ENCODE measurements around the gene KRT85.

The KRT85 gene

DNA sequence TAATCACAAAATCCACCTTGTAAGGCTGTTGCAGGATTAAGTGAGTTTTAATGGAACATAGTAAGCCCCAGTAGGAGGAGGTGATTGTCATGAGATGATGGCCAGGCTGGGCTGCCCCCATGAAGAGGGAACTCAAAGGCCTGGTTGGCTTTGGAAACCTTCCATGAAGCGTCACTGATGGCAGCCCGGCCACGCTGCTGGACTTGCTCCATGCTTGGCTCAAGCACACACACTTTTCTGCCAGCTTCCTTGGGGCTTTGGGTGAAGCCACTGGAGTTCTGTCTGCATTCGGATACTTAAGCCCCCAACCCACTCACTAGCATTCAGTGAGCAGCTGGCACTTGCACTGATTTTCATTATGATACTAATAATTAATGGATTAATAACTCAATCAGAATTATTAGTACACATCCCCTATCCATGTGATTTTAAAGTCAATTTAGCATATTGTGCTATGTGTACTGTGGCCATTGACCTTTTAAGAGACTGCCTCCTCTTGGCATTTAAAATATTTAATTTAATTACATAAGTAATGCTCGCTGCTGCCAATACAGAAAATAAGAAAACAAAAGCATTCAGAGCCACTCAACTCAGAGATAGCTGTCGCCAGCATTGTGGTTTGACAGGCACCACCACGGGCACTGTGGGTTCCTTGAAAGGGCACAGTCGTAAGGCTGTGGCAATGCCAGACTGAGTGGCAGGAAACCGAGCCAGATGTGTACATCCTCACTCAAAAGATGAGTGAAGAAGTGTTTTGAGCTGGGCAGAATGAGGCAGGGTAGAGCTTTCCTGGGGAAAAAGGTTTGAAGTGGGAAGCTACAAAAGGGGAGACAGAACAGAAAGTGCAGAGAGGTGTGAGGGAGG, 15.9 kb downstream of the KRT85 start (continued):
- TF ChIP-seq BCL11B (tag by site-specific recombination; IDR thresholded peaks at IDR 0.05; ENCODE audit: low read depth) (no peak), ZNF776 (tag by site-specific recombination; IDR thresholded peaks at IDR 0.05; ENCODE audit: borderline replicate concordance) (no peak), ZNF133 (tag by site-specific recombination; IDR thresholded peaks at IDR 0.05) (no peak), SCRT2 (tag by site-specific recombination; IDR thresholded peaks at IDR 0.05) (no peak), ZNF626 (tag by site-specific recombination; IDR thresholded peaks at IDR 0.05) (no peak), ZNF146 (tag by site-specific recombination; IDR thresholded peaks at IDR 0.05) (no peak), ZFP41 (tag by site-specific recombination; IDR thresholded peaks at IDR 0.05; ENCODE audit: borderline replicate concordance) (no peak), YY1 (tag by site-specific recombination; IDR thresholded peaks at IDR 0.05) (no peak), WT1 (tag by site-specific recombination; IDR thresholded peaks at IDR 0.05) (no peak), ZNF510 (tag by site-specific recombination; IDR thresholded peaks at IDR 0.05; ENCODE audit: insufficient replicate concordance) (no peak)

DNA sequence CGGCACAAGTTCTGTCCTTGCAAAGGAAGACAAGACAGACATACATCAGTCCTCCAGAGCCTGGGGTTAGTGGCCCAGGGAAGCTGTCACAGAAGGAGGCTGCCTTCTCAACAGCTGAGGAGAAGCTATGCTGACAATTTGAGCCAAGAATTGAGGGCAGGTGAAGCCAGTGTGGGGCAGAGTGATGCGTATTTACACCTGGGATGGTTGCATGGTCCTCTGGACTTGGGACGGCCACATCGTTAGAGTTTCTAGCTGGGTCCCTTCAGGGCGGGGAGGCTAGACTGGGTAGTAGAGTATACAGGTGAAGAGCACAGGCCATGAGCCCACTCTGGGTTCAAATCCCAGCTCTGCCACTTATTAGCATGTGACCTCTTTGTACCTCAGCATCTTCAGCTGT, 16.5 kb downstream of the KRT85 start:
- ChIA-PET CTCF (interaction anchor here (0.6 to 3.5 kb wide), 9 partner anchors 11 to 194 kb away, joined by 3 to 13 read pairs (median 4); no protein-coding TSS in a partner anchor), POLR2A (no interaction called here)
- no peak for TF ChIP-seq HOXD13 (CRISPR knock-in tag; IDR thresholded peaks at IDR 0.05; ENCODE audit: borderline replicate concordance)
- TF ChIP-seq ZNF223 (tag by site-specific recombination; IDR thresholded peaks at IDR 0.05): no peak

DNA sequence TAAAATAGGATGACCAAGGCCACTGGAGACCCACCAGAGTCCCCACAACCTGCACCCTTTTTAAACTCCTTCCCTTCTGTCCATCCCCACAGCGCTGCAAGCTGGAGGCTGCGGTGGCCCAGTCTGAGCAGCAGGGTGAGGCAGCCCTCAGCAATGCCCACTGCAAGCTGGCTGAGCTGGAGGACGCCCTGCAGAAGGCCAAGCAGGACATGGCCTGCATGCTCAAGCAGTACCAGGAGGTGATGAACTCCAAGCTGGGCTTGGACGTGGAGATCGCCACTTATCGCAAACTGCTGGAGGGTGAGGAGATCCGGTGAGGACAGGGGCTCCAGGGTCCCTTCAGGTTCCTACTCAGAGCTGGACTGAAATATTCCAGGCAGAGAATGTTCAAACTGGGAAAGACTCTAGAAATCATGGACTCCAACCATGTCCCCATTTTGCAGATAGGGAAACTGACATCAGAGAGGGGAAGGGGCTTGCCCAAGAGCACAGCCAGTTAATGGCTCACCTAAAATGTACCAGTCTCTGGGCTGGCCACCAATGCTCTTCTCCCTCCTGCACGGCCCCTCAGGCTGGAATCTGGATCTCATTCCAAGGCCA, 17.2 kb downstream of the KRT85 start:
- no peaks in the 10 kb centered on the region for H3K9me3 ChIP-seq (ENCODE audit: control insufficient read depth, insufficient read depth, low read depth, low read length)
- H3K4me3 ChIP-seq (ENCODE audit: low read depth, low read length): no peak overlapping the region
- H3K4me1 ChIP-seq (ENCODE audit: control insufficient read depth, insufficient read depth, low read length): peaks cover 3% of the 10 kb centered on the region; the same call in 1 of the 2 replicates
- no peak overlapping the region for H3K27ac ChIP-seq (ENCODE audit: extremely low read depth, low read depth, low read length)
- TF ChIP-seq ZNF157 (tag by site-specific recombination; IDR thresholded peaks at IDR 0.05) (no peak), ZNF571 (tag by site-specific recombination; IDR thresholded peaks at IDR 0.05) (no peak), PRDM1 (tag by site-specific recombination; IDR thresholded peaks at IDR 0.05) (no peak), TRIM28 (IDR thresholded peaks at IDR 0.05; ENCODE audit: borderline replicate concordance, low read length) (no peak), ZSCAN16 (tag by site-specific recombination; IDR thresholded peaks at IDR 0.05) (no peak), ZNF555 (tag by site-specific recombination; conservative IDR thresholded peaks at IDR 0.05) (no peak), SCRT2 (tag by site-specific recombination; IDR thresholded peaks at IDR 0.05) (no peak), ZNF140 (tag by site-specific recombination; IDR thresholded peaks at IDR 0.05) (no peak), ZNF184 (tag by site-specific recombination; IDR thresholded peaks at IDR 0.05) (no peak), ZNF292 (tag by site-specific recombination; IDR thresholded peaks at IDR 0.05; ENCODE audit: borderline replicate concordance, low read depth) (no peak)
- no peaks in the 10 kb centered on the region for H3K36me3 ChIP-seq (ENCODE audit: control insufficient read depth in 2 of 2, insufficient read depth in 1 of 2, low read length in 2 of 2)
- POLR2A ChIA-PET: no interaction called here
- CTCF ChIA-PET: interaction anchor here (0.6 to 3.5 kb wide), 8 partner anchors 8 to 184 kb away, joined by 3 to 13 read pairs (median 3); no protein-coding TSS in a partner anchor

More for the DNA sequence above, 16.5 kb downstream of the KRT85 start:
- peaks cover 3% of the 10 kb centered on the region; the same call in 1 of the 2 replicates for H3K4me1 ChIP-seq (ENCODE audit: control insufficient read depth, insufficient read depth, low read length)
- no peak overlapping the region for H3K4me3 ChIP-seq (ENCODE audit: low read depth, low read length)
- no peaks in the 10 kb centered on the region for H3K36me3 ChIP-seq (ENCODE audit: control insufficient read depth in 2 of 2, insufficient read depth in 1 of 2, low read length in 2 of 2)
- no peaks in the 10 kb centered on the region for H3K9me3 ChIP-seq (ENCODE audit: control insufficient read depth, insufficient read depth, low read depth, low read length)
- H3K27ac ChIP-seq (ENCODE audit: extremely low read depth, low read depth, low read length): no peak overlapping the region
